HG03342 (cell line): ENCODE results near the gene OR2D3.
A peak's percentile ranks its signal among the peaks of the same experiment; 100 is the strongest.
"Not testable (repeated sequence)": the region's sequence is repeated elsewhere in the genome, so short reads cannot be mapped to it uniquely, and the experiment has no call there.

Source experiments
- ATAC-seq: cut with Tn5 transposase; IDR thresholded peaks from one replicate; pipeline ENCODE4 v1.9.1; 2021; ENCODE audit warnings: mild to moderate bottlenecking, moderate library complexity; ENCODE audit not compliant: unreplicated experiment

Gene OR2D3

GRCh38 chr11:6920702-6921101, at the start of gene OR2D3:
Gene OR2D3 (plus strand): TSS chr11:6921002. CDS start chr11:6921002, 0 bp downstream.
- no peak for ATAC-seq

- no peak for ATAC-seq
Measured at GRCh38 chr11:6871278-6871677, 49.5 kb upstream of the OR2D3 start.

GRCh38 chr11:6875761-6876160, 45.0 kb upstream of the OR2D3 start:
- ATAC-seq: no peak

GRCh38 chr11:6876325-6876724, 44.5 kb upstream of the OR2D3 start, which contains the start of gene OR10A4:
Gene OR10A4 (plus strand): TSS chr11:6876625. CDS start chr11:6876648, 23 bp downstream.
- ATAC-seq: no peak

GRCh38 chr11:6876914-6877313, 43.9 kb upstream of the OR2D3 start:
- no peak for ATAC-seq

GRCh38 chr11:6882751-6883150, 38.1 kb upstream of the OR2D3 start:
- no peak for ATAC-seq

GRCh38 chr11:6887711-6888110, 33.1 kb upstream of the OR2D3 start:
- not testable (repeated sequence) for ATAC-seq

- no peak for ATAC-seq
Measured at GRCh38 chr11:6888830-6889229, 32.0 kb upstream of the OR2D3 start.

GRCh38 chr11:6889835-6890234, 31.0 kb upstream of the OR2D3 start:
- peak; percentile 51 for ATAC-seq

GRCh38 chr11:6892400-6892799, 28.4 kb upstream of the OR2D3 start, which contains the start of gene OR2D2:
Gene OR2D2 (minus strand): TSS chr11:6892500. CDS start chr11:6892500, 0 bp downstream.
- no peak for ATAC-seq

- ATAC-seq: no peak
Measured at GRCh38 chr11:6894097-6894496, 26.7 kb upstream of the OR2D3 start.

GRCh38 chr11:6895010-6895409, 25.8 kb upstream of the OR2D3 start:
- ATAC-seq: peak; percentile 88

GRCh38 chr11:6898911-6899310, 21.9 kb upstream of the OR2D3 start:
- no peak for ATAC-seq

- no peak for ATAC-seq
Measured at GRCh38 chr11:6900327-6900999, 20.3 kb upstream of the OR2D3 start.

GRCh38 chr11:6904804-6905203, 16.0 kb upstream of the OR2D3 start:
- ATAC-seq: not testable (repeated sequence)

- ATAC-seq: no peak
Measured at GRCh38 chr11:6911378-6911777, 9.4 kb upstream of the OR2D3 start.

GRCh38 chr11:6911948-6912347, 8.9 kb upstream of the OR2D3 start:
- ATAC-seq: no peak

GRCh38 chr11:6919698-6920097, 1.1 kb upstream of the OR2D3 start:
- ATAC-seq: no peak

GRCh38 chr11:6925007-6925577, 4.3 kb downstream of the OR2D3 start:
- no peak for ATAC-seq

GRCh38 chr11:6925636-6926207, 4.9 kb downstream of the OR2D3 start:
- peak; percentile 10 for ATAC-seq

- peak; percentile 72 for ATAC-seq
Measured at GRCh38 chr11:6926208-6927029, 5.6 kb downstream of the OR2D3 start, which contains the start of gene ZNF215. Gene ZNF215 (plus strand): TSS chr11:6926426. CDS start chr11:6932273, 5,847 bp downstream.
